Smooth muscle cell (in vitro differentiated cells): ENCODE results near the gene MCF2L. TPM values are rescaled to one million over a fixed set of nuclear protein-coding genes. Genes with fewer than 3 reads are reported as not detected.

ENCODE experiments used
- DNase-seq: peaks from one replicate; lab custom pipeline; 2025; ENCODE audit not compliant: unreplicated experiment; lab: John Stamatoyannopoulos, UW
- H2AFZ ChIP-seq: fragments of 200-600 bp; sonication (generic); 2 replicates; pipeline ENCODE4 v1.6.0; 2016; ENCODE audit warnings: antibody characterized with exemption, low read depth, mild to moderate bottlenecking
- H3F3A ChIP-seq: fragments of 200-600 bp; sonication (generic); 2 replicates; pipeline ENCODE4 v1.6.0; 2017; ENCODE audit warnings: antibody characterized with exemption, low read depth
- H3K27ac ChIP-seq: fragments of 200-600 bp; sonication (generic); 2 replicates; pipeline ENCODE4 v1.5.1; 2016; ENCODE audit warnings: low read depth, mild to moderate bottlenecking
- H3K27me3 ChIP-seq: fragments of 200-600 bp; sonication (generic); 2 replicates; pipeline ENCODE4 v1.6.1; 2016; ENCODE audit warnings: low read depth, mild to moderate bottlenecking
- H3K36me3 ChIP-seq: fragments of 200-600 bp; sonication (generic); 2 replicates; pipeline ENCODE4 v1.5.1; 2016; ENCODE audit warnings: low read depth
- H3K4me1 ChIP-seq: fragments of 200-600 bp; sonication (generic); 2 replicates; pipeline ENCODE4 v1.5.1; 2016; ENCODE audit warnings: low read depth
- H3K4me2 ChIP-seq: fragments of 200-600 bp; sonication (generic); 2 replicates; pipeline ENCODE4 v1.6.0; 2016; ENCODE audit warnings: mild to moderate bottlenecking
- H3K4me3 ChIP-seq: fragments of 200-600 bp; sonication (generic); 2 replicates; pipeline ENCODE4 v1.5.1; 2016; ENCODE audit warnings: mild to moderate bottlenecking
- H3K79me2 ChIP-seq: fragments of 200-600 bp; sonication (generic); 2 replicates; pipeline ENCODE4 v1.6.0; 2016; ENCODE audit warnings: low read depth, mild to moderate bottlenecking
- H3K9ac ChIP-seq: fragments of 200-600 bp; sonication (generic); 2 replicates; pipeline ENCODE4 v1.6.0; 2016; ENCODE audit warnings: low read depth
- H3K9me3 ChIP-seq: fragments of 200-600 bp; sonication (generic); replicated peaks from 2 replicates; pipeline ENCODE4 v1.5.1; 2016; ENCODE audit warnings: low read depth
- H4K20me1 ChIP-seq: fragments of 200-600 bp; sonication (generic); 2 replicates; pipeline ENCODE4 v1.6.0; 2016; ENCODE audit warnings: low read depth
- CTCF ChIP-seq: fragments of 200-600 bp; sonication (generic); IDR thresholded peaks from 2 replicates; pipeline ENCODE4 v1.5.1; 2017; ENCODE audit warnings: borderline replicate concordance, mild to moderate bottlenecking, antibody characterized with exemption; ENCODE audit not compliant: insufficient read depth, poor library complexity, severe bottlenecking
- WGBS: methylation state at CpG from one replicate; pipeline ENCODE4 v1.1.7; 2016; ENCODE audit warnings: low lambda C conversion rate; 5-methylcytosine and 5-hydroxymethylcytosine counted together
- polyA plus RNA-seq: library from polyadenylated mRNA; unstranded; fragments of >200 nt; fragmentation: Nextera tagmentation; extraction: Ambion mirVana; gene quantifications from 2 replicates; pipeline ENCODE4 v1.2.1, GENCODE V29; 2016
- total RNA-seq: library from RNA; depleted of rRNA; stranded (reverse); fragments of >200 nt; gene quantifications from 2 replicates; pipeline ENCODE4 v1.2.3, GENCODE V29; 2014

Gene MCF2L
- total and polyA plus RNA-seq, 2 experiments from 2014 or later = 0.54 to 7.6 TPM

- Histone ChIP-seq H3K27me3 (no peaks in the 10 kb centered on the region), H3K9ac (no peak overlapping the region), H3K4me1 (no peaks in the 10 kb centered on the region), H3K27ac (no peak overlapping the region), H2AFZ (no peak overlapping the region), H4K20me1 (no peaks in the 10 kb centered on the region), H3K9me3 (no peaks in the 10 kb centered on the region), H3F3A (no peaks in the 10 kb centered on the region), H3K79me2 (no peaks in the 10 kb centered on the region), H3K4me2 (no peak overlapping the region), H3K36me3 (no peaks in the 10 kb centered on the region), H3K4me3 (no peak overlapping the region)
- WGBS = 92% methylated on average over 11 of the region's 11 CpGs
- no peak for DNase-seq
- TF ChIP-seq CTCF = no peak
Observed at GRCh38 chr13:113073942-113074341, 104.9 kb downstream of the MCF2L start.

GRCh38 chr13:113074401-113074800 is 105.4 kb downstream of the MCF2L start:
- H3K27me3 ChIP-seq = no peaks in the 10 kb centered on the region
- TF ChIP-seq CTCF = no peak
- no peak overlapping the region for H3K9ac ChIP-seq
- no peak overlapping the region for H2AFZ ChIP-seq
- no peaks in the 10 kb centered on the region for H3F3A ChIP-seq
- no peaks in the 10 kb centered on the region for H4K20me1 ChIP-seq
- H3K4me3 ChIP-seq = no peak overlapping the region
- no peak overlapping the region for H3K4me2 ChIP-seq
- H3K79me2 ChIP-seq = no peaks in the 10 kb centered on the region
- 93% methylated on average over 17 of the region's 18 CpGs for WGBS
- no peaks in the 10 kb centered on the region for H3K36me3 ChIP-seq
- no peak overlapping the region for H3K27ac ChIP-seq
- no peaks in the 10 kb centered on the region for H3K4me1 ChIP-seq
- H3K9me3 ChIP-seq = no peaks in the 10 kb centered on the region
- no peak for DNase-seq

GRCh38 chr13:113074876-113075275 is 105.9 kb downstream of the MCF2L start:
- no peak for DNase-seq
- 97% methylated on average over 22 of the region's 22 CpGs for WGBS

More at GRCh38 chr13:113074876-113075275, 105.9 kb downstream of the MCF2L start:
- Histone ChIP-seq H3K27me3 (no peaks in the 10 kb centered on the region), H3K4me1 (no peaks in the 10 kb centered on the region), H3K36me3 (no peaks in the 10 kb centered on the region), H3K9ac (no peak overlapping the region), H3F3A (no peaks in the 10 kb centered on the region), H2AFZ (no peak overlapping the region), H3K27ac (no peak overlapping the region), H3K79me2 (no peaks in the 10 kb centered on the region), H3K4me2 (no peak overlapping the region), H4K20me1 (no peaks in the 10 kb centered on the region), H3K9me3 (no peaks in the 10 kb centered on the region), H3K4me3 (no peak overlapping the region)
- TF ChIP-seq CTCF = no peak
